Measurements from ENCODE around the gene CASP14.
"Not testable (repeated sequence)": the region's sequence is repeated elsewhere in the genome, so short reads cannot be mapped to it uniquely, and the experiment has no call there.

CASP14 gene, protein sequence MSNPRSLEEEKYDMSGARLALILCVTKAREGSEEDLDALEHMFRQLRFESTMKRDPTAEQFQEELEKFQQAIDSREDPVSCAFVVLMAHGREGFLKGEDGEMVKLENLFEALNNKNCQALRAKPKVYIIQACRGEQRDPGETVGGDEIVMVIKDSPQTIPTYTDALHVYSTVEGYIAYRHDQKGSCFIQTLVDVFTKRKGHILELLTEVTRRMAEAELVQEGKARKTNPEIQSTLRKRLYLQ

DNA sequence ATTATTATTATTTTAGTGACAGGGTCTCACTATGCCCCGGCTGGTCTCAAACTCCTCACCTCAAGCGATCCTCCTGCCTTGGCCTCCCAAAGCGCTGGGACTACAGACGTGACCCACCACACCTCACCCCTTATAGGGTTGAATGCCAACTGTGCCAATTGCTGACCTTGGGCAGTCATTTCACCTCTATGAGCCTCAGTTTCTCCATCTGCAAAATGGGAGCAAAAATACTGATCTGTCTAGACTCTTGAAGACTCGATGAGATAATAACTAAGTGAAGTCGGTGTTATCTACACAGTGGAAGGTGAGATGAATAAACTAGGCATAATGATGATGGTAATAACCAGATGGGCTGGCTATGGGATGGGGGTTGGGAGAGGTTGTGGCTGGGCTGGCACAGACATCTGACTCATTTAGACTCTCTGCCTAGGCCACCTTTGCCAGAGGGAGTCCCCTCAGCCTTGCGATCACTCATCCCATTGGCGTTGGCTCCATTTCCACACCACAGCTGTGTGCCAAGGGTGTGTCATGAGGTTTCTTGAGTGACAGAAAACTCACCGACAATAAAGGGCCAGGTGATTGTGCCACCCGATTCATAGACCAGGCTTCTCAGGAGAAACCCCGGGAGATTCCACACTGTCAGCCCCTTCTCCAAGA is at the start of gene CASP14:
TSS of gene CASP14 (plus strand) at position 596 of the 657 bp plus-strand sequence. CDS start 2,772 bp downstream, outside the sequence.
- Histone ChIP-seq H3K27me3 (replicated peaks; ENCODE audit: control insufficient read depth, insufficient read depth, low read length) (peaks cover 4% of the 10 kb centered on the region), H3K9me3 (ENCODE audit: control insufficient read depth, low read length) (no peaks in the 10 kb centered on the region), H3K4me3 (ENCODE audit: low read length) (no peak within 1 kb of the TSS), H3K4me1 (ENCODE audit: control insufficient read depth, insufficient read depth, low read length) (no peaks in the 10 kb centered on the region), H3K9ac (ENCODE audit: low read length) (no peak within 1 kb of the TSS), H3K36me3 (ENCODE audit: control insufficient read depth, insufficient read depth, low read length, severe bottlenecking) (no peaks in the 10 kb centered on the region)
- DNase-seq (ENCODE audit: low read depth) = no peak

- Histone ChIP-seq H3K36me3 (ENCODE audit: control insufficient read depth, insufficient read depth, low read length, severe bottlenecking) (no peaks in the 10 kb centered on the region), H3K4me1 (ENCODE audit: control insufficient read depth, insufficient read depth, low read length) (no peaks in the 10 kb centered on the region), H3K27me3 (replicated peaks; ENCODE audit: control insufficient read depth, insufficient read depth, low read length) (peaks cover 3% of the 10 kb centered on the region), H3K9ac (ENCODE audit: low read length) (no peak overlapping the region), H3K4me3 (ENCODE audit: low read length) (no peak overlapping the region), H3K9me3 (ENCODE audit: control insufficient read depth, low read length) (no peaks in the 10 kb centered on the region)
- no peak for DNase-seq (ENCODE audit: low read depth)
Observed at GRCh38 chr19:15008308-15008707, 41.0 kb upstream of the CASP14 start.

DNA sequence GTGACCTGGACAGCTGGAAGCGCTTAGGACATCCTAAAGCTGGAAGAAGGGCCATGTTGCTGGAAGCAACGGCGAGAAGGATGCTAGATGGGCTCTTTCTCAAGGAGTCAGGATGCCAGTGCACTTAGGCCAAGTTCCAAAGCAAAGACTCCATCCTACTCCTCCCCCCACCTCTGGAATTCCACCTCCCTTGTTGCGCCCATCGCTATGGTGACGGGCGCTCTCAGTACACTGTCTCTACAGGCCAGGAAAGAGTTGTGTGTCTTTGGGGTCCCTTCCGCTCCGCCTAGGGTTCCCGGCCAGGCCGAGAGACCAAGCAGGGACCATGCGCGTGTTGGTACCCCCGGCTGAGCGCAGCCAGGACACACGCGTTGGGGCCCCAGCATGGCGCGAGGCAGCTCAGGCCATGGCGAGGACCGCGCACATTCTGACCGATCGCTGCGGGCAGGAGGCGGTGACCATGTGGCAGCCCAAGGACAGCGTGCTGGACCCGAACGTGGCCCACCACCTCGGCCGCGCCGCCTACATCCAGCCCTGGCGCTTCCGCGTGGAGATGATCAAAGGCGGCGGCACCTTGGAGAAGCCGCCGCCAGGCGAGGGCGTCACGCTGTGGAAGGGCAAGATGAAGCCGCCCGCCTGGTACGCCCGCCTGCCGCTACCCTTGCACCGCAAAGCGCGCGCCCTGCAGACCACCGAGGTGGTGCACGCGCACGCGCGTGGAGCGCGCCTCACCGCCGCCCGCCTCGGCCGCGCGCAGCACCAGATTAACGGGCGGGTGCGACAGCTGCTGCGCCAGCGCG is 38.6 kb upstream of the CASP14 start:
- Histone ChIP-seq H3K9ac (ENCODE audit: low read length) (no peak overlapping the region), H3K27me3 (replicated peaks; ENCODE audit: control insufficient read depth, insufficient read depth, low read length) (peaks cover 3% of the 10 kb centered on the region), H3K4me3 (ENCODE audit: low read length) (no peak overlapping the region), H3K36me3 (ENCODE audit: control insufficient read depth, insufficient read depth, low read length, severe bottlenecking) (no peaks in the 10 kb centered on the region), H3K4me1 (ENCODE audit: control insufficient read depth, insufficient read depth, low read length) (no peaks in the 10 kb centered on the region), H3K9me3 (ENCODE audit: control insufficient read depth, low read length) (no peaks in the 10 kb centered on the region)
- no peak for DNase-seq (ENCODE audit: low read depth)

GRCh38 chr19:15014579-15014978 is 34.7 kb upstream of the CASP14 start:
- Histone ChIP-seq H3K9ac (ENCODE audit: low read length) (no peak overlapping the region), H3K9me3 (ENCODE audit: control insufficient read depth, low read length) (no peaks in the 10 kb centered on the region), H3K4me1 (ENCODE audit: control insufficient read depth, insufficient read depth, low read length) (no peaks in the 10 kb centered on the region), H3K36me3 (ENCODE audit: control insufficient read depth, insufficient read depth, low read length, severe bottlenecking) (no peaks in the 10 kb centered on the region), H3K4me3 (ENCODE audit: low read length) (no peak overlapping the region), H3K27me3 (replicated peaks; ENCODE audit: control insufficient read depth, insufficient read depth, low read length) (peaks cover 3% of the 10 kb centered on the region)
- no peak for DNase-seq (ENCODE audit: low read depth)

DNA sequence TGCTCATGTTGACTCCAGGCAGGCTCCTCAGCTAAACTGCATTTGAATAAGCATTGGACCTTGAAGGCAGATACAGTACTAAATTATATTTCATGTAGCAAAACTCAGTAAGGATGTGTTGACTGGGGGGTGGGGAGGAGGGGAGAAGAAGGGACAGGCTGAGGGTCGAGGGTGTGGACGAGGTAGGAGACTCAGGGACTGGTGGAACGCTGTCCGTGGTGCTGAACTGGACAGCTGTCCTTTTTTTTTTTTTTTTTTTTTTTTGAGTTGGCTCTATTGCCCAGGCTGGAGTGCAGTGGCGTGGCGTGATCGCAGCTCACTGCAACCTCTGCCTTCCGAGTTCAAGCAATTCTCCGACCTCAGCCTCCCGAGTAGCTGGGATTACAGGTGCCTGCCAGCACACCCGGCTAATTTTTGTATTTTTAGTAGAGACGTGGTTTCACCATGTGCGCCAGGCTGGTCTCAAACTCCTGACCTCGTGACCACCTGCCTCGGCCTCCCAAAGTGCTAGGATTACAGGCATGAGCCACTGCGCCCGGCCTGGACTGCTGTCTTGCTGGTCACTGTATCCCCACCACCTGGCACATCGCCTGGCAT is 33.2 kb upstream of the CASP14 start:
- Histone ChIP-seq H3K9ac (ENCODE audit: low read length) (no peak overlapping the region), H3K36me3 (ENCODE audit: control insufficient read depth, insufficient read depth, low read length, severe bottlenecking) (no peaks in the 10 kb centered on the region), H3K9me3 (ENCODE audit: control insufficient read depth, low read length) (no peaks in the 10 kb centered on the region), H3K4me1 (ENCODE audit: control insufficient read depth, insufficient read depth, low read length) (no peaks in the 10 kb centered on the region), H3K4me3 (ENCODE audit: low read length) (no peak overlapping the region), H3K27me3 (replicated peaks; ENCODE audit: control insufficient read depth, insufficient read depth, low read length) (peaks cover 3% of the 10 kb centered on the region)
- peak; percentile 38 for DNase-seq (ENCODE audit: low read depth)

GRCh38 chr19:15018836-15019235 is 30.4 kb upstream of the CASP14 start:
- H3K9ac ChIP-seq (ENCODE audit: low read length); DNase-seq (ENCODE audit: low read depth); H3K4me1 ChIP-seq (ENCODE audit: control insufficient read depth, insufficient read depth, low read length); H3K9me3 ChIP-seq (ENCODE audit: control insufficient read depth, low read length); H3K4me3 ChIP-seq (ENCODE audit: low read length); H3K27me3 ChIP-seq (replicated peaks; ENCODE audit: control insufficient read depth, insufficient read depth, low read length); H3K36me3 ChIP-seq (ENCODE audit: control insufficient read depth, insufficient read depth, low read length, severe bottlenecking): not testable (repeated sequence)

GRCh38 chr19:15021286-15022007 is 27.8 kb upstream of the CASP14 start:
- no peak for DNase-seq (ENCODE audit: low read depth)
- no peaks in the 10 kb centered on the region for H3K4me1 ChIP-seq (ENCODE audit: control insufficient read depth, insufficient read depth, low read length)
- H3K27me3 ChIP-seq (replicated peaks; ENCODE audit: control insufficient read depth, insufficient read depth, low read length) = peaks cover 8% of the 10 kb centered on the region
- H3K4me3 ChIP-seq (ENCODE audit: low read length) = no peak overlapping the region
- no peak overlapping the region for H3K9ac ChIP-seq (ENCODE audit: low read length)
- no peaks in the 10 kb centered on the region for H3K36me3 ChIP-seq (ENCODE audit: control insufficient read depth, insufficient read depth, low read length, severe bottlenecking)
- H3K9me3 ChIP-seq (ENCODE audit: control insufficient read depth, low read length) = no peaks in the 10 kb centered on the region

DNA sequence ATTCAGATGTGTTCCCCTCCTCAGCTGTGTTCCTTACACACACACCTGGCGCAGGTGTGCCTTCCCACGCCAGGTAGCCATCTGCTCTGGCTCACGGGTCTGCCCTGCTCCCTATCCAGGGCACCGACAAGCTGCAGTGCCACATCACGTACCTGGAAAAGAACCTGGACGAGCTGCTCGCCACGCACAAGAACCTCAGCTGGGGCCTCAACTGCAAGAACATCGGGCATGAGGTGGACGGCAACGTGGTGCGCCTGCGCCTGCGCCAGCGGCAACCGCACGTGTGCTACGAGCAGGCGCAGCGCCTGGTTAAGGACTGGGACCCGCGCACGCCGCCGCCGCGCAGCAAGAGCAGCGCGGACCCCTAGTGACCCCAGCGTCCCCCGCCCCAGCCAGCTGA is 26.5 kb upstream of the CASP14 start:
- Histone ChIP-seq H3K4me1 (ENCODE audit: control insufficient read depth, insufficient read depth, low read length) (no peaks in the 10 kb centered on the region), H3K9me3 (ENCODE audit: control insufficient read depth, low read length) (no peaks in the 10 kb centered on the region), H3K36me3 (ENCODE audit: control insufficient read depth, insufficient read depth, low read length, severe bottlenecking) (no peaks in the 10 kb centered on the region), H3K27me3 (replicated peaks; ENCODE audit: control insufficient read depth, insufficient read depth, low read length) (peaks cover 6% of the 10 kb centered on the region), H3K4me3 (ENCODE audit: low read length) (no peak overlapping the region), H3K9ac (ENCODE audit: low read length) (no peak overlapping the region)
- DNase-seq (ENCODE audit: low read depth) = no peak

- no peak for DNase-seq (ENCODE audit: low read depth)
- H3K27me3 ChIP-seq (replicated peaks; ENCODE audit: control insufficient read depth, insufficient read depth, low read length) = peaks cover 5% of the 10 kb centered on the region
Observed at GRCh38 chr19:15025217-15025616, 24.1 kb upstream of the CASP14 start.

DNA sequence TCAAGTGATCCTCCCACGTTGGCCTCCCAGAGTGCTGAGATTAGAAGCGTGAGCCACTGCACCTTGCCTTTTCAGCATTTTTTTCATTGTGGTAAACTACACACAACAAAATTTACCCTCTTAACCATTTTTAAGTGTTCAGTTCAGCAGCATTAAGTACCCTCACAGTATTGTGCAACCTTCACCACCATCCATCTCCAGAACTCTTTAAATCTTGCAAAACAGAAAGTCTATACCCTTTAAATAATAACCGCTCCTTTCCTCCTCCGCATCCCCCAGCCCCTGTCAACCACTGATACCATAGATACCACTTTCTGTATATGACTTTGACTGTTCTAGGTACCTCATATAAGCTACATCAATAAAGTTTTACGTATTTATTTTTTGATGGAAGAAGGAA is 20.8 kb upstream of the CASP14 start:
- Histone ChIP-seq H3K27me3 (replicated peaks; ENCODE audit: control insufficient read depth, insufficient read depth, low read length) (peaks cover 4% of the 10 kb centered on the region), H3K9ac (ENCODE audit: low read length) (no peak overlapping the region), H3K4me3 (ENCODE audit: low read length) (no peak overlapping the region), H3K4me1 (ENCODE audit: control insufficient read depth, insufficient read depth, low read length) (no peaks in the 10 kb centered on the region), H3K9me3 (ENCODE audit: control insufficient read depth, low read length) (no peaks in the 10 kb centered on the region), H3K36me3 (ENCODE audit: control insufficient read depth, insufficient read depth, low read length, severe bottlenecking) (no peaks in the 10 kb centered on the region)
- no peak for DNase-seq (ENCODE audit: low read depth)

More at GRCh38 chr19:15025217-15025616, 24.1 kb upstream of the CASP14 start:
- no peaks in the 10 kb centered on the region for H3K36me3 ChIP-seq (ENCODE audit: control insufficient read depth, insufficient read depth, low read length, severe bottlenecking)
- H3K4me1 ChIP-seq (ENCODE audit: control insufficient read depth, insufficient read depth, low read length) = no peaks in the 10 kb centered on the region
- no peaks in the 10 kb centered on the region for H3K9me3 ChIP-seq (ENCODE audit: control insufficient read depth, low read length)
- H3K9ac ChIP-seq (ENCODE audit: low read length) = no peak overlapping the region
- H3K4me3 ChIP-seq (ENCODE audit: low read length) = no peak overlapping the region

All from adipocyte (in vitro differentiated cells).